H1 (cell line): ENCODE measurements around the gene MAP3K15. TPM values are rescaled to one million over a fixed set of nuclear protein-coding genes. Genes with fewer than 3 reads are reported as not detected.

Experiments
- CTCF ChIA-PET: fragments of 300-600 bp; sonication (Branson Sonifier 250); formaldehyde crosslinking; loops from one replicate; lab custom pipeline; 2021; ENCODE audit not compliant: partially characterized antibody; lab: Charles Lee
- POLR2A ChIA-PET: fragments of 300-600 bp; sonication (Branson Sonifier 250); formaldehyde crosslinking; loops from one replicate; lab custom pipeline; 2021; ENCODE audit warnings: inconsistent platforms; ENCODE audit not compliant: partially characterized antibody; lab: Charles Lee
- DNase-seq, 2 experiments: peaks; one replicate each; pipeline versions ENCODE4 v3.0.0 to v3.0.0-alpha.2; 2010 to 2022; ENCODE audit warnings: low spot score in 2 of 2, low read depth in 1 of 2, mixed read lengths in 1 of 2
- FAIRE-seq: peaks from 2 replicates; lab custom pipeline; 2011; peaks lifted over from hg19 to GRCh38; lab: Jason Lieb, UNC
- H2AFZ ChIP-seq: 2 replicates; pipeline ENCODE4 v1.8.1; 2012; ENCODE audit warnings: low read length, inconsistent platforms
- H2AK5ac ChIP-seq: 2 replicates; pipeline ENCODE4 v1.6.1; 2013; ENCODE audit warnings: low read depth, low read length
- H2BK120ac ChIP-seq: replicated peaks from 2 replicates; pipeline ENCODE3; 2013; ENCODE audit warnings: low read depth, low read length, inconsistent platforms
- H2BK12ac ChIP-seq: 2 replicates; pipeline ENCODE4 v1.6.1; 2013; ENCODE audit warnings: low read depth, low read length
- H2BK15ac ChIP-seq: 2 replicates; pipeline ENCODE4 v1.6.1; 2013; ENCODE audit warnings: low read length
- H2BK20ac ChIP-seq: 2 replicates; pipeline ENCODE4 v1.6.1; 2013; ENCODE audit warnings: low read length
- H2BK5ac ChIP-seq: 2 replicates; pipeline ENCODE4 v1.6.1; 2013; ENCODE audit warnings: low read depth, low read length
- H3K14ac ChIP-seq: 2 replicates; pipeline ENCODE4 v1.6.1; 2013; ENCODE audit warnings: inconsistent platforms; ENCODE audit not compliant: insufficient read length
- H3K18ac ChIP-seq: 2 replicates; pipeline ENCODE4 v1.6.1; 2013; ENCODE audit warnings: low read length; ENCODE audit errors: extremely low read depth
- H3K23ac ChIP-seq: 2 replicates; pipeline ENCODE4 v1.6.1; 2013; ENCODE audit warnings: inconsistent platforms; ENCODE audit not compliant: insufficient read length
- H3K23me2 ChIP-seq: 2 replicates; pipeline ENCODE4 v1.6.1; 2013; ENCODE audit warnings: low read depth, low read length
- H3K27ac ChIP-seq: 2 replicates; pipeline ENCODE4 v1.6.1; 2011; ENCODE audit warnings: low read depth, low read length, inconsistent platforms
- H3K27me3 ChIP-seq, 4 experiments: replicated peaks in 1 of 4; 1 replicate in 1 of 4; 2 replicates in 3 of 4; pipeline versions ENCODE4 v1.6.1 to v1.8.1; 2011 to 2013; ENCODE audit warnings: low read length in 3 of 4, mild to moderate bottlenecking in 3 of 4, inconsistent platforms in 2 of 4, mixed read lengths in 2 of 4, moderate library complexity in 1 of 4; ENCODE audit not compliant: control insufficient read depth in 3 of 4, insufficient read depth in 3 of 4; ENCODE audit errors: extremely low read depth in 1 of 4
- H3K36me3 ChIP-seq, 4 experiments: 2 replicates each; pipeline versions ENCODE4 v1.6.1 to v1.8.1; 2011 to 2013; ENCODE audit warnings: mild to moderate bottlenecking in 4 of 4, low read length in 3 of 4, moderate library complexity in 2 of 4, control low read depth in 1 of 4, inconsistent platforms in 1 of 4; ENCODE audit not compliant: insufficient read depth in 4 of 4, control insufficient read depth in 2 of 4
- H3K4ac ChIP-seq: replicated peaks from 2 replicates; pipeline ENCODE3; 2013; ENCODE audit warnings: low read length, low read depth, mixed read lengths, inconsistent platforms; ENCODE audit not compliant: insufficient read length
- H3K4me1 ChIP-seq, 4 experiments: replicated peaks in 1 of 4; 1 replicate in 1 of 4; 2 replicates in 3 of 4; pipeline versions ENCODE4 v1.6.1 to v1.8.1; 2011 to 2013; ENCODE audit warnings: low read length in 3 of 4, inconsistent platforms in 2 of 4, mixed read lengths in 1 of 4; ENCODE audit not compliant: insufficient read depth in 4 of 4, control insufficient read depth in 3 of 4
- H3K4me2 ChIP-seq, 2 experiments: 2 replicates each; pipeline versions ENCODE4 v1.6.1 to v1.8.1; 2011 to 2013; ENCODE audit warnings: low read depth in 2 of 2, low read length in 2 of 2, control low read depth in 1 of 2, inconsistent platforms in 1 of 2, mild to moderate bottlenecking in 1 of 2; ENCODE audit not compliant: insufficient read depth in 1 of 2
- H3K4me3 ChIP-seq, 4 experiments: fragments of 200-600, 300-600 bp in 1 of 4; sonication (generic), shearing (Covaris generic), sonication (Bioruptor Twin) in 1 of 4; 2 replicates each; pipeline versions ENCODE4 v1.5.1 to v1.8.1; 2011 to 2016; ENCODE audit warnings: low read length in 4 of 4, low read depth in 3 of 4, control low read depth in 2 of 4, inconsistent platforms in 2 of 4, mild to moderate bottlenecking in 2 of 4, mixed read lengths in 1 of 4, moderate library complexity in 1 of 4; ENCODE audit not compliant: insufficient read depth in 2 of 4; ENCODE audit errors: extremely low read depth in 1 of 4
- H3K56ac ChIP-seq: replicated peaks from 2 replicates; pipeline ENCODE3; 2013; ENCODE audit warnings: low read depth, mild to moderate bottlenecking, mixed read lengths, low read length, inconsistent platforms; ENCODE audit not compliant: insufficient read length
- H3K79me1 ChIP-seq: 2 replicates; pipeline ENCODE4 v1.6.1; 2013; ENCODE audit warnings: low read depth, low read length, control low read depth
- H3K79me2 ChIP-seq, 2 experiments: 2 replicates each; pipeline versions ENCODE4 v1.6.1 to v1.8.1; 2012 to 2013; ENCODE audit warnings: low read length in 2 of 2, mild to moderate bottlenecking in 2 of 2, inconsistent platforms in 1 of 2; ENCODE audit not compliant: insufficient read depth in 2 of 2, control insufficient read depth in 1 of 2
- H3K9ac ChIP-seq, 4 experiments: replicated peaks in 1 of 4; 1 replicate in 1 of 4; 2 replicates in 3 of 4; pipeline versions ENCODE4 v1.6.1 to v1.8.1; 2011 to 2013; ENCODE audit warnings: low read depth in 3 of 4, low read length in 3 of 4, control low read depth in 2 of 4, mild to moderate bottlenecking in 2 of 4, moderate library complexity in 2 of 4, inconsistent platforms in 1 of 4; ENCODE audit errors: extremely low read depth in 1 of 4
- H3K9me3 ChIP-seq, 2 experiments: 2 replicates each; pipeline versions ENCODE4 v1.6.1 to v1.8.1; 2012 to 2013; ENCODE audit warnings: mild to moderate bottlenecking in 2 of 2, moderate library complexity in 2 of 2, control low read depth in 1 of 2, inconsistent platforms in 1 of 2, low read depth in 1 of 2, low read length in 1 of 2, mixed read lengths in 1 of 2; ENCODE audit not compliant: insufficient read depth in 2 of 2
- H4K20me1 ChIP-seq, 2 experiments: replicated peaks in 1 of 2; 2 replicates each; pipeline versions ENCODE3 to v1.8.1; 2011 to 2013; ENCODE audit warnings: inconsistent platforms in 2 of 2, low read length in 2 of 2, mild to moderate bottlenecking in 1 of 2; ENCODE audit not compliant: insufficient read depth in 2 of 2, control insufficient read depth in 1 of 2
- H4K5ac ChIP-seq: 2 replicates; pipeline ENCODE4 v1.6.1; 2013; ENCODE audit warnings: low read length, low read depth, mixed read lengths, inconsistent platforms; ENCODE audit not compliant: insufficient read length
- H4K8ac ChIP-seq: 2 replicates; pipeline ENCODE4 v1.8.0; 2013; ENCODE audit warnings: mild to moderate bottlenecking, moderate library complexity, low read length, inconsistent platforms; ENCODE audit not compliant: insufficient read depth; ENCODE audit errors: extremely low read depth
- H4K91ac ChIP-seq: replicated peaks from 2 replicates; pipeline ENCODE3; 2013; ENCODE audit warnings: low read length, mixed read lengths, inconsistent platforms; ENCODE audit not compliant: insufficient read length
- MAFK ChIP-seq: IDR thresholded peaks from 2 replicates; pipeline ENCODE4 v1.6.1; 2012; ENCODE audit warnings: low read depth, mild to moderate bottlenecking, improper control_type of control experiment, low read length
- SIX5 ChIP-seq: IDR thresholded peaks from 2 replicates; pipeline ENCODE4 v1.6.1; 2011; ENCODE audit warnings: mild to moderate bottlenecking, low read depth, low read length
- WGBS, 2 experiments: shearing (Covaris generic) in 1 of 2; methylation state at CpG; one replicate each; pipeline versions ENCODE4 v1.1.6 to v1.1.7; 2013 to 2015; ENCODE audit warnings: low lambda C conversion rate in 2 of 2, mixed read lengths in 2 of 2, inconsistent platforms in 1 of 2, low coverage in 1 of 2, missing lambda C conversion rate in 1 of 2; ENCODE audit not compliant: insufficient replicate concordance in 2 of 2, insufficient coverage in 1 of 2, insufficient read length in 1 of 2; ENCODE audit errors: extremely low coverage in 1 of 2, missing lambda C conversion rate in 1 of 2; 5-methylcytosine and 5-hydroxymethylcytosine counted together
- polyA plus RNA-seq, 7 experiments: library from polyadenylated mRNA; depleted of rRNA in 3 of 7; stranded (reverse) in 5 of 7; unstranded in 2 of 7; fragments of >200 nt in 5 of 7; fragments of 200-250 nt in 2 of 7; gene quantifications; 1 replicate in 5 of 7; 2 replicates in 1 of 7; 4 replicates in 1 of 7; pipeline versions ENCODE4 v1.2.1 to v1.2.3, GENCODE V29; 2011 to 2013; ENCODE audit warnings: missing spikeins in 2 of 7, mixed read lengths in 2 of 7
- total RNA-seq: library from RNA; stranded (reverse); fragmentation: NEBNext Ultra II Directional; extraction: Animal tissue kit (Norgen Biotek cat#: 25700); gene quantifications from 2 replicates; pipeline ENCODE4 v1.2.1, GENCODE V29; 2021

MAP3K15 gene
- total and polyA plus RNA-seq, 2 of the 8 experiments (the other 6 are each of a cell fraction or from before 2014, with no cell fraction given): 1.8 to 2.4 TPM

GRCh38 chrX:19349264-19349663 lies 166.0 kb downstream of the MAP3K15 start:
- H4K91ac ChIP-seq: no peak overlapping the region
- ChIA-PET POLR2A (no interaction called here), CTCF (no interaction called here)
- no peak overlapping the region for H2BK20ac ChIP-seq
- H3K36me3 ChIP-seq: peaks cover 0 to 25% (median 13%) of the 10 kb centered on the region in 4 experiments; a peak in 7 of 8 replicates
- H3K14ac ChIP-seq: no peak overlapping the region
- no peak for DNase-seq
- H3K23ac ChIP-seq: no peak overlapping the region
- no peak overlapping the region for H3K4me3 ChIP-seq
- no peak overlapping the region for H2BK120ac ChIP-seq
- H3K56ac ChIP-seq: no peak overlapping the region
- no peak overlapping the region for H4K8ac ChIP-seq
- no peaks in the 10 kb centered on the region; a peak in 1 of 7 replicates for H3K4me1 ChIP-seq
- no peak overlapping the region for H4K5ac ChIP-seq
- H2BK15ac ChIP-seq: no peak overlapping the region
- H2BK12ac ChIP-seq: no peak overlapping the region
- no peaks in the 10 kb centered on the region for H3K9me3 ChIP-seq
- no peak overlapping the region for H3K9ac ChIP-seq
- no peak overlapping the region for H3K27ac ChIP-seq
- H4K20me1 ChIP-seq: no peaks in the 10 kb centered on the region
- no peak overlapping the region for H3K18ac ChIP-seq
- H3K79me1 ChIP-seq: no peaks in the 10 kb centered on the region; the same call in 1 of the 2 replicates
- H3K4me2 ChIP-seq: no peak overlapping the region
- H2AK5ac ChIP-seq: no peak overlapping the region
- no peak overlapping the region for H2AFZ ChIP-seq
- H3K27me3 ChIP-seq: no peaks in the 10 kb centered on the region
- peaks cover 4 to 36% of the 10 kb centered on the region in 2 experiments; a peak in 3 of 4 replicates for H3K79me2 ChIP-seq
- no peaks in the 10 kb centered on the region for H3K23me2 ChIP-seq
- no peak for FAIRE-seq
- TF ChIP-seq MAFK (peak; percentile 29; the same call in 1 of the 2 replicates), SIX5 (no peak)
- WGBS, 2 experiments: 96% methylated on average over 2 of the region's 2 CpGs; no CpG with 5 or more reads in 1 of the 2 experiments
- no peak overlapping the region for H2BK5ac ChIP-seq
- no peak overlapping the region for H3K4ac ChIP-seq
